ENCODE results near the gene TARS1. TPM values are rescaled to one million over a fixed set of nuclear protein-coding genes. Genes with fewer than 3 reads are reported as not detected.

Gene TARS1
- total RNA-seq, 1 experiment from 2014 or later: 304 TPM

DNA sequence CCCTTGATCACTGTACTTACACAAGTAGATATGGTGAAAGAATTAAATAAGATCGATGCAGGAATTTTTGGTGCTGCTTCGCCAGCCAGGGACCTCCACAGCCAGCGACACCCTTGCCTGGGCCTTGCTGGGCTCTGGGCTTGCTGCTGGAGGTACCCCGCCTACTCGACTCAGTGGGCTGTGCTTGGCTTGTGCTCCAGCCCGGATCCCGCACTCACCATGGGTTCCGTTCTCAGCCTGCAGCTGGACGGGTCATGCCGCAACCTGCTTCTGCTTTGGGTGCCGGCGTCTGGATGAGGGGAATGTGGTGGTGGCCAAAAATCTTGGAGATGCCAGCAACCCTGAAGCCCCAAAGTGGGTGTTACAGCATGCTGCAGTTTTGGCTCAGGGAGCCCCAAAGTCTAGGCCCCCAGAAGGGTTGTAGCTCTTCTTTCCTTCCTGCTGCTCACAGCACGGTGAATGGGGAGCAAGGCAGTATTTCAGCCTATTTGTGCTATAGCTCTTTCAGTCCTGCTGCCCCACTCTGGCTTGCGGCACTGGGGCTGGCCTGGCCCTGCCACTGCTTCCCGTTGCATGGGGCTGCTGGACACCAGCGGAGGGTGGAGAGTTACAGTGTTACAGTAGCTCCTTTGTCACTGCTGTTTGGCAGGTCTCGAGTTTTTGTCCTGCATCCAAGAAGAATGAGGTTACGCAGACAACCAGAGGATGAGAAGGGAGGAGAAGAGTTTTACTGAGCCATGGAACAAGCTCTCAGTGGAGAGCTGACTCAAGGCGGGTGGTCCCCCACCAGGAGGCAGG is 48.0 kb downstream of the TARS1 start (continued):
- TF ChIP-seq, protein P1, sequence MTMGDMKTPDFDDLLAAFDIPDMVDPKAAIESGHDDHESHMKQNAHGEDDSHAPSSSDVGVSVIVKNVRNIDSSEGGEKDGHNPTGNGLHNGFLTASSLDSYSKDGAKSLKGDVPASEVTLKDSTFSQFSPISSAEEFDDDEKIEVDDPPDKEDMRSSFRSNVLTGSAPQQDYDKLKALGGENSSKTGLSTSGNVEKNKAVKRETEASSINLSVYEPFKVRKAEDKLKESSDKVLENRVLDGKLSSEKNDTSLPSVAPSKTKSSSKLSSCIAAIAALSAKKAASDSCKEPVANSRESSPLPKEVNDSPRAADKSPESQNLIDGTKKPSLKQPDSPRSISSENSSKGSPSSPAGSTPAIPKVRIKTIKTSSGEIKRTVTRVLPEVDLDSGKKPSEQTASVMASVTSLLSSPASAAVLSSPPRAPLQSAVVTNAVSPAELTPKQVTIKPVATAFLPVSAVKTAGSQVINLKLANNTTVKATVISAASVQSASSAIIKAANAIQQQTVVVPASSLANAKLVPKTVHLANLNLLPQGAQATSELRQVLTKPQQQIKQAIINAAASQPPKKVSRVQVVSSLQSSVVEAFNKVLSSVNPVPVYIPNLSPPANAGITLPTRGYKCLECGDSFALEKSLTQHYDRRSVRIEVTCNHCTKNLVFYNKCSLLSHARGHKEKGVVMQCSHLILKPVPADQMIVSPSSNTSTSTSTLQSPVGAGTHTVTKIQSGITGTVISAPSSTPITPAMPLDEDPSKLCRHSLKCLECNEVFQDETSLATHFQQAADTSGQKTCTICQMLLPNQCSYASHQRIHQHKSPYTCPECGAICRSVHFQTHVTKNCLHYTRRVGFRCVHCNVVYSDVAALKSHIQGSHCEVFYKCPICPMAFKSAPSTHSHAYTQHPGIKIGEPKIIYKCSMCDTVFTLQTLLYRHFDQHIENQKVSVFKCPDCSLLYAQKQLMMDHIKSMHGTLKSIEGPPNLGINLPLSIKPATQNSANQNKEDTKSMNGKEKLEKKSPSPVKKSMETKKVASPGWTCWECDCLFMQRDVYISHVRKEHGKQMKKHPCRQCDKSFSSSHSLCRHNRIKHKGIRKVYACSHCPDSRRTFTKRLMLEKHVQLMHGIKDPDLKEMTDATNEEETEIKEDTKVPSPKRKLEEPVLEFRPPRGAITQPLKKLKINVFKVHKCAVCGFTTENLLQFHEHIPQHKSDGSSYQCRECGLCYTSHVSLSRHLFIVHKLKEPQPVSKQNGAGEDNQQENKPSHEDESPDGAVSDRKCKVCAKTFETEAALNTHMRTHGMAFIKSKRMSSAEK (CRISPR knock-in tag; IDR thresholded peaks at IDR 0.05; ENCODE audit: borderline replicate concordance): no peak
- TF ChIP-seq, protein P2, sequence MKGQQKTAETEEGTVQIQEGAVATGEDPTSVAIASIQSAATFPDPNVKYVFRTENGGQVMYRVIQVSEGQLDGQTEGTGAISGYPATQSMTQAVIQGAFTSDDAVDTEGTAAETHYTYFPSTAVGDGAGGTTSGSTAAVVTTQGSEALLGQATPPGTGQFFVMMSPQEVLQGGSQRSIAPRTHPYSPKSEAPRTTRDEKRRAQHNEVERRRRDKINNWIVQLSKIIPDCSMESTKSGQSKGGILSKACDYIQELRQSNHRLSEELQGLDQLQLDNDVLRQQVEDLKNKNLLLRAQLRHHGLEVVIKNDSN (CRISPR knock-in tag; IDR thresholded peaks at IDR 0.05): no peak

DNA sequence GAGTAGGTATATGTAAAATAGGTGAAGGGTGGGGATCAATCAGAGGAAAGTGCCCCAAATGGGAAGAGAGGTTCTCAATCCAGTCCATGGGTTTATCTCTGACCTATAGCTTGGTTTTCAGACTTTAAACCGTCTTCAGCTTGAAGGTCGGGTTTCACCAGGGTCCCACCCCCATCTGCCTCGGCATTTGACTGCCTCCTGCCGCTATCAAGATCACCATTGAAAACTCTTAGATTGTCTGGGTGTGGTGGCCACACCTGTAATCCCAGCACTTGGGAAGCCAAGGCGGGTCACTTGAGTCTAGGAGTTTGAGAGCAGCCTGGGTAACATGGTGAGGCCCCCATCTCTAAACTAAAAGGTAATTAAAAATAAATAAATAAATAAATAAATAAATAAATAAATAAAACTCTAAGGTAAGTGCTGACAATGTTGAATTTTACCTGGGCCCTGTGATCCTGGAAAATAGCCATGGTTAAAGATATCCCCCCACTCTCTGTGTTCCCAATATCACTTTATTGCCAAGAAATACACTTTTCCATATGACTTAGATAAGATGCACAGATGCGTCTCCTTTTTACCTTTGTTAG is 48.8 kb downstream of the TARS1 start:
- Mint-ChIP-seq H3K4me3 (no peak overlapping the region), H3K27ac (no peak overlapping the region), H3K27me3 (ENCODE audit: low read depth) (no peaks in the 10 kb centered on the region), H3K9me3 (peaks cover 20% of the 10 kb centered on the region), H3K4me1 (peaks cover 61% of the 10 kb centered on the region), H3K36me3 (peaks cover 6% of the 10 kb centered on the region)
- TF ChIP-seq, protein P3, sequence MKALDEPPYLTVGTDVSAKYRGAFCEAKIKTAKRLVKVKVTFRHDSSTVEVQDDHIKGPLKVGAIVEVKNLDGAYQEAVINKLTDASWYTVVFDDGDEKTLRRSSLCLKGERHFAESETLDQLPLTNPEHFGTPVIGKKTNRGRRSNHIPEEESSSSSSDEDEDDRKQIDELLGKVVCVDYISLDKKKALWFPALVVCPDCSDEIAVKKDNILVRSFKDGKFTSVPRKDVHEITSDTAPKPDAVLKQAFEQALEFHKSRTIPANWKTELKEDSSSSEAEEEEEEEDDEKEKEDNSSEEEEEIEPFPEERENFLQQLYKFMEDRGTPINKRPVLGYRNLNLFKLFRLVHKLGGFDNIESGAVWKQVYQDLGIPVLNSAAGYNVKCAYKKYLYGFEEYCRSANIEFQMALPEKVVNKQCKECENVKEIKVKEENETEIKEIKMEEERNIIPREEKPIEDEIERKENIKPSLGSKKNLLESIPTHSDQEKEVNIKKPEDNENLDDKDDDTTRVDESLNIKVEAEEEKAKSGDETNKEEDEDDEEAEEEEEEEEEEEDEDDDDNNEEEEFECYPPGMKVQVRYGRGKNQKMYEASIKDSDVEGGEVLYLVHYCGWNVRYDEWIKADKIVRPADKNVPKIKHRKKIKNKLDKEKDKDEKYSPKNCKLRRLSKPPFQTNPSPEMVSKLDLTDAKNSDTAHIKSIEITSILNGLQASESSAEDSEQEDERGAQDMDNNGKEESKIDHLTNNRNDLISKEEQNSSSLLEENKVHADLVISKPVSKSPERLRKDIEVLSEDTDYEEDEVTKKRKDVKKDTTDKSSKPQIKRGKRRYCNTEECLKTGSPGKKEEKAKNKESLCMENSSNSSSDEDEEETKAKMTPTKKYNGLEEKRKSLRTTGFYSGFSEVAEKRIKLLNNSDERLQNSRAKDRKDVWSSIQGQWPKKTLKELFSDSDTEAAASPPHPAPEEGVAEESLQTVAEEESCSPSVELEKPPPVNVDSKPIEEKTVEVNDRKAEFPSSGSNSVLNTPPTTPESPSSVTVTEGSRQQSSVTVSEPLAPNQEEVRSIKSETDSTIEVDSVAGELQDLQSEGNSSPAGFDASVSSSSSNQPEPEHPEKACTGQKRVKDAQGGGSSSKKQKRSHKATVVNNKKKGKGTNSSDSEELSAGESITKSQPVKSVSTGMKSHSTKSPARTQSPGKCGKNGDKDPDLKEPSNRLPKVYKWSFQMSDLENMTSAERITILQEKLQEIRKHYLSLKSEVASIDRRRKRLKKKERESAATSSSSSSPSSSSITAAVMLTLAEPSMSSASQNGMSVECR (CRISPR knock-in tag; IDR thresholded peaks at IDR 0.05; ENCODE audit: borderline replicate concordance): no peak
- TF ChIP-seq, protein P4, sequence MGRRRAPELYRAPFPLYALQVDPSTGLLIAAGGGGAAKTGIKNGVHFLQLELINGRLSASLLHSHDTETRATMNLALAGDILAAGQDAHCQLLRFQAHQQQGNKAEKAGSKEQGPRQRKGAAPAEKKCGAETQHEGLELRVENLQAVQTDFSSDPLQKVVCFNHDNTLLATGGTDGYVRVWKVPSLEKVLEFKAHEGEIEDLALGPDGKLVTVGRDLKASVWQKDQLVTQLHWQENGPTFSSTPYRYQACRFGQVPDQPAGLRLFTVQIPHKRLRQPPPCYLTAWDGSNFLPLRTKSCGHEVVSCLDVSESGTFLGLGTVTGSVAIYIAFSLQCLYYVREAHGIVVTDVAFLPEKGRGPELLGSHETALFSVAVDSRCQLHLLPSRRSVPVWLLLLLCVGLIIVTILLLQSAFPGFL (CRISPR knock-in tag; IDR thresholded peaks at IDR 0.05; ENCODE audit: borderline replicate concordance): no peak
- TF ChIP-seq PRRX2 (CRISPR knock-in tag; IDR thresholded peaks at IDR 0.05) (no peak), GRHL2 (CRISPR knock-in tag; IDR thresholded peaks at IDR 0.05; ENCODE audit: insufficient replicate concordance, severe bottlenecking) (no peak), MXD4 (CRISPR knock-in tag; IDR thresholded peaks at IDR 0.05; ENCODE audit: borderline replicate concordance) (no peak), TCF7 (CRISPR knock-in tag; IDR thresholded peaks at IDR 0.05; ENCODE audit: low read depth) (no peak), ZNF317 (CRISPR knock-in tag; IDR thresholded peaks at IDR 0.05; ENCODE audit: borderline replicate concordance, low read depth) (no peak), FOXK1 (CRISPR knock-in tag; IDR thresholded peaks at IDR 0.05) (no peak)
- ATAC-seq: peak; percentile 33
- POLR2A ChIA-PET: no interaction called here
- CTCF ChIA-PET: interaction anchor here (1.7 kb wide), 1 partner anchor 99 kb away, joined by 6 read pairs; no protein-coding TSS in a partner anchor
- no peak for DNase-seq (ENCODE audit: low spot score)

All from WTC11 (cell line).